HG02763 (cell line): ENCODE measurements around the gene ROR1.

Source experiments
- ATAC-seq: cut with Tn5 transposase; IDR thresholded peaks from one replicate; pipeline ENCODE4 v1.9.1; 2021; ENCODE audit warnings: mild to moderate bottlenecking, moderate library complexity; ENCODE audit not compliant: unreplicated experiment

ROR1 gene

DNA sequence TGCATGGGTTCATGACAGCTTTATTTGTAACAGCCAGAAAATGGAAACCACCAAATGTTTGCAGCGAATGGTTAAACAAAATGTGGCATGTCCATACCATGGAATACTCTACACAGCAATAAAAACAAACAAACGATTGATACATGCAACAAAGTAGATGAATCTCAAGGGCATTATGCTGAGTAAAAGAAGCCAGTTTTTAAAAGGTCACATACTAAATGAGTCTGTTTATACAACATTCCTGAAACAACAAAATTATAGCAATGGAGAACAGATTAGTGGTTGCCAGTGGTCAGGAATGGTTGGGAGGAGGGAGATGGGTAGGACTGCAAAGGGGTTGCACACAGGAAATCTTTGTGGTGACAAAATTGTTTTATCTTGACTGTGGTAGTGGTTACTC, 227.2 kb downstream of the ROR1 start:
- no peak for ATAC-seq

GRCh38 chr1:64004451-64005025, 230.7 kb downstream of the ROR1 start:
- ATAC-seq, result no peak

DNA sequence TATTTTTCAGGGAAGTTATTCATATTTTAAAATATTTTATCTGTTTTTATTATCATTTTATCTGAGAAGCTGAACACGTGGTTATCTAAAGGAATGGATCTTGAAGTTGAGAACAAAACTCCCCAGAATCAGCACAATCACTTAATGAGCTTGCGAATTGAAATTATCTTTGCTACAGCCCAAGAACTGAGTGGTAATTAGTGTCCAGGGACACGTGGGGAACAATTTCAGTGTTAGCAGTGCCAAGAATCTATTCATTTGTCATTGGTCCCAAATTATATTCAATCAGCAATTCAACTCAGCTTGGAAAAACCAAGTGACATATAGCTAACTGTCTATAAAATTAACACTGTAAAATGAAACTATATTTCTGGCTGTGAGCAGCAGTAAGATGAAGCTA, 232.0 kb downstream of the ROR1 start:
- ATAC-seq, result no peak

- ATAC-seq, result no peak
Observed at GRCh38 chr1:64006276-64007051, 232.6 kb downstream of the ROR1 start.

GRCh38 chr1:64010316-64010715, 236.5 kb downstream of the ROR1 start:
- no peak for ATAC-seq

GRCh38 chr1:64013395-64013794, 239.6 kb downstream of the ROR1 start:
- no peak for ATAC-seq

DNA sequence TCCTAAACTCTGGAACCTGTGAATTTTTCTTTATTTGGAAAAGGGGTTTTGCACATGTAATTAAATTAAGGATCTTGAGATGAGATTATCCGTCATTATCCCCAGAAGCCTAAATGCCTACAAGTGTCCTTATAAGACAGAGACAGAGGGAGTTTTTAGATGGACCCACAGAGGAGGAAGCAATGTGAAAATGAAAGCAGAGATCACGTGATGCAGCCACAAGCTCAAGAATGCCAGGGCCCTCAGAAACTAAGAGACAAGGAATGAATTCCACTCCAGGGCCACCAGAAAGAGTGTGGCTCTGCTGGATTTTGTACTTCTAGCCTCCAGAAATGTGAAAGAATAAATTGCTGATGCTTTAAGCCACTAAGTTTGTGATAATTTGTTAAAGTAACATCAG, 246.0 kb downstream of the ROR1 start:
- ATAC-seq, result no peak

DNA sequence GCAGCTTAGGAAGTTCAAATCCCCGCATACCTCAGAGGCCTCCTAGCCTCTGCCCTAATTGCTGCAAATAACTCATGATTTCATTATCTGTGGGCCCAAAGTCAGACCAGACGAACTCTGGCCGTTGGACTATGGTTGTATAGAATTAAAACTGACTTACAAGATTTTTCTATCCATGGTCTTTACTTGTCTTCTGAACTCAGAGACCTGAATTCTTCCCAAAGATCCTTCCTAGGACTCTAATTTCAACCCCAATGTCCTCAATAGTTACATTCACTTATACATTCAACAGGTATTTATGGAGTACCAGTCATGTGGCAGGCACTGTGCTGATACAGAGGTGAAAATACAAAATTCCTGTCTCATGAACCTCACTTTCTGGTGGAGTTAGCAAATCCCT, 247.2 kb downstream of the ROR1 start:
- no peak for ATAC-seq

DNA sequence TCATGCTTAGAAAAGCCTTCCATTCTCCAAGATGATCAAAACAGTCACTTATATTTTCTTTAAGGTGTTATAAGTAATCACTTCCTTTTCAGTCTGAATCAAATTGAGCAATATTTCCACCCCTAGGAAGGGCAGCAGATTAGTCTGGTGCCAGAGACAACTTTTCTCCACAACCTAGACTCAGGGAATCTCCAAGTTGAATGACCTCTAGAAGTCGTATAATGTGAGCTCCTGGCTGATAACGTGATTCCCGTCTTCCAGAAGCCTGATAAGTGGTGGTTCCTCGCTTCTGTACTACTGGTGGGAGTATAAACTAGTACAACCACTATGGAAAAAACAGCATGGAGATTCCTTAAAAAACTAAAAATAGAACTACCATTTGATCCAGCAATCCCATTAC, 251.2 kb downstream of the ROR1 start:
- ATAC-seq, result no peak

- ATAC-seq, result no peak
Observed at GRCh38 chr1:64029037-64029436, 255.2 kb downstream of the ROR1 start.

DNA sequence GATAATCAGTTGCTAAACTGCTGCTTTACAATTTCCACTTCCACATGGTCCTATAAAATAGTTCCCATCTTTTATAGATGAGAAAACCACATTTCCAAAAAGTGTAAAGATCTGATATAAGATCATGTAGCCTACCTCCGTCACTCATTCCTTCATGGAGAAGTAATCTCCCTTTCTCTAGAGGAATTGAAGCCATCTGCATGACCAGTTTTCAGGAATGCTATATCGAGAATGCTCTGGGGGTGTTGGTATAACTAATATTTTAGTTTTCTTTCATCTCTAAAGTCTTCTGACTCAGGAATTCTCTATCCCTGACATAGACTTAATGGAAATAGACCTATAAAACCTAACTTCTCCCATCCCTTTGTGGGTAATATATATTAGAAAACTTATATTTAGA, 256.6 kb downstream of the ROR1 start:
- no peak for ATAC-seq

GRCh38 chr1:64031236-64031635, 257.4 kb downstream of the ROR1 start:
- ATAC-seq, result no peak

- ATAC-seq, result no peak
Observed at GRCh38 chr1:64033667-64034220, 259.9 kb downstream of the ROR1 start.

GRCh38 chr1:64036549-64036948, 262.7 kb downstream of the ROR1 start:
- ATAC-seq, result no peak

- ATAC-seq, result no peak
Observed at GRCh38 chr1:64038119-64038518, 264.3 kb downstream of the ROR1 start.

- ATAC-seq, result no peak
Observed at GRCh38 chr1:64038965-64039364, 265.1 kb downstream of the ROR1 start.

- ATAC-seq, result no peak
Observed at GRCh38 chr1:64039390-64039926, 265.6 kb downstream of the ROR1 start.

GRCh38 chr1:64041371-64042131, 267.7 kb downstream of the ROR1 start:
- no peak for ATAC-seq

GRCh38 chr1:64042331-64043100, 268.7 kb downstream of the ROR1 start:
- ATAC-seq, result no peak

- ATAC-seq, result no peak
Observed at GRCh38 chr1:64043288-64043687, 269.5 kb downstream of the ROR1 start.

DNA sequence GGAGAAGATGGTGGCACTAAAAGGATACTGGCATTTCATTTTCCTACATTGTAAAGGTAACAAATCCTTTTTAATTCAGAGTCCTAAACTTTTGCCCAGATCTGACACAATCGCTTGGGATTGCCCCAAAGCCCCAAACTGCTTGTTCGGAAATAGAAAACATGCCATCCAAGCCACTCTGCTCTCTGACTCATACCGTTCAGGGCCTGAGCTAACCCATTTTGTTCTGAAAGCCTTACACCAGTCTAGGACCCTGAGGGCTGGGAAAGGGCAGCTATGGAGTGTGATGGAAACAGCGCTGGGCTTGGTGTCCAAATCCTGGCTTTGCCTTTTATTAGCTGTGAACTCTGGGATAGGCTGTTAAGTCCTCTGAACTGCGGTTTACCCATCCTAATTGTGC, 270.2 kb downstream of the ROR1 start:
- no peak for ATAC-seq
